Adrenal gland (tissue), 12 donors: ENCODE measurements around the gene CMKLR1. TPM values are rescaled to one million over a fixed set of nuclear protein-coding genes. Genes with fewer than 3 reads are reported as not detected.

Source experiments
- DNase-seq, 7 donors: peaks; one replicate each; pipeline ENCODE4 v3.0.0-alpha.2; 2019 to 2020
- H3K27ac ChIP-seq, 5 donors: fragments of 200-600 bp; sonication (generic) in 4 of 5; 1 replicate in 3 of 5; 2 replicates in 2 of 5; pipeline versions ENCODE4 v1.5.1 to v1.8.0; 2016 to 2020; ENCODE audit warnings: mild to moderate bottlenecking in 1 of 5
- H3K27me3 ChIP-seq: fragments of 200-600 bp; 2 replicates; pipeline ENCODE4 v1.8.0; 2021
- H3K36me3 ChIP-seq, 2 donors: fragments of 200-600 bp; replicated peaks in 1 of 2; 1 replicate in 1 of 2; 2 replicates in 1 of 2; pipeline versions ENCODE4 v1.5.1 to v1.8.0; 2018 to 2022
- H3K4me1 ChIP-seq, 2 donors: fragments of 200-600 bp; replicated peaks in 1 of 2; 1 replicate in 1 of 2; 2 replicates in 1 of 2; pipeline versions ENCODE4 v1.5.1 to v1.8.0; 2018 to 2021
- H3K4me3 ChIP-seq, 4 donors: fragments of 200-600 bp; sonication (generic) in 3 of 4; one replicate each; pipeline ENCODE4 v1.5.1; 2016 to 2018
- H3K9me3 ChIP-seq, 3 donors: fragments of 200-600 bp; sonication (generic) in 1 of 3; replicated peaks in 1 of 3; 1 replicate in 2 of 3; 2 replicates in 1 of 3; pipeline versions ENCODE4 v1.5.1 to v1.8.0; 2016 to 2021
- CTCF ChIP-seq, 6 experiments: fragments of 450-650 bp in 4 of 6; fragments of 200-600 bp in 2 of 6; sonication (generic) in 1 of 6; IDR thresholded peaks; 1 replicate in 5 of 6; 2 replicates in 1 of 6; pipeline versions ENCODE4 v1.5.1 to v1.8.0; 2016 to 2021; ENCODE audit warnings: antibody characterized with exemption in 6 of 6, mild to moderate bottlenecking in 2 of 6, moderate library complexity in 1 of 6
- POLR2A ChIP-seq, 2 donors: fragments of 450-650 bp; IDR thresholded peaks; one replicate each; pipeline ENCODE4 v1.6.1; 2017; ENCODE audit warnings: antibody characterized with exemption in 2 of 2, mild to moderate bottlenecking in 2 of 2, moderate library complexity in 1 of 2
- WGBS, 4 donors: extraction: QIAGEN DNeasy Blood & Tissue Kit in 2 of 4; methylation state at CpG; one replicate each; pipeline versions ENCODE4 v1.1.5 to v1.1.7; 2013 to 2017; 5-methylcytosine and 5-hydroxymethylcytosine counted together
- intact Hi-C, 2 donors: fragments of 100-400 bp; cut with DNase I; formaldehyde crosslinking; loops; one replicate each; pipeline versions ENCODE4 v1.14.1 to v1.15.0; 2022 to 2023
- polyA plus RNA-seq, 3 donors: library from polyadenylated mRNA; stranded (reverse); fragments of 200-250 nt in 2 of 3; fragments of 350-450 nt in 1 of 3; fragmentation: Illumina TruSeq in 1 of 3; extraction: RNeasy Lipid Tissue Mini Kit (QIAGEN cat#74804) in 1 of 3; gene quantifications; one replicate each; pipeline ENCODE4 v1.2.3, GENCODE V29; 2013 to 2014
- total RNA-seq, 9 donors: library from RNA; depleted of rRNA in 4 of 9; stranded (reverse); fragments of >200 nt in 4 of 9; fragments of 120-200 nt in 1 of 9; fragmentation: NEBNext Ultra II Directional in 1 of 9; extraction: Animal tissue kit (Norgen Biotek cat#: 25700) in 1 of 9; gene quantifications; one replicate each; pipeline versions ENCODE4 v1.1.0 to v1.2.4, GENCODE V29; 2013 to 2023
- donor health status: healthy with polysubstance abuse.
- donor health status: Bipolar disorder and iron deficiency.
- donor health status: DM: yes; HTN: yes; CAD: no.
- donor health status: DM: no; HTN: no; CAD: no.
- donor health status: DM: no; HTN: no; CAD: no.
- donor health status: DM: yes; HTN: yes; CAD: no.

Gene CMKLR1
- total and polyA plus RNA-seq, 12 donors: 2.1 to 26.6 (median 17.0) TPM

GRCh38 chr12:108326254-108326750 is 12.8 kb downstream of the CMKLR1 start:
- Histone ChIP-seq H3K27me3 (no peaks in the 10 kb centered on the region), H3K4me1 (no peaks in the 10 kb centered on the region), H3K36me3 (no peaks in the 10 kb centered on the region), H3K9me3 (no peaks in the 10 kb centered on the region), H3K4me3 (no peak overlapping the region), H3K27ac (no peak overlapping the region)
- DNase-seq: no peak
- WGBS, 4 donors: 50 to 86% (median 53%) methylated on average over 2 of the region's 2 CpGs
- no peak for TF ChIP-seq POLR2A (IDR thresholded peaks at IDR 0.05)
- no peak for TF ChIP-seq CTCF (IDR thresholded peaks at IDR 0.05)
- intact Hi-C loops: no loop called here

GRCh38 chr12:108325549-108325948 is 13.6 kb downstream of the CMKLR1 start:
- intact Hi-C loops: no loop called here
- Histone ChIP-seq H3K27me3 (no peaks in the 10 kb centered on the region), H3K4me1 (no peaks in the 10 kb centered on the region), H3K4me3 (no peak overlapping the region), H3K36me3 (no peaks in the 10 kb centered on the region), H3K27ac (no peak overlapping the region), H3K9me3 (no peaks in the 10 kb centered on the region)
- TF ChIP-seq POLR2A (IDR thresholded peaks at IDR 0.05): no peak
- no peak for TF ChIP-seq CTCF (IDR thresholded peaks at IDR 0.05)
- DNase-seq: no peak
- WGBS, 4 donors: 75 to 89% (median 80%) methylated on average over 3 of the region's 3 CpGs

- no peak overlapping the region for H3K4me3 ChIP-seq
- WGBS, 4 donors: 53 to 74% (median 59%) methylated on average over 5 of the region's 5 CpGs
- DNase-seq: no peak
- H3K9me3 ChIP-seq: no peaks in the 10 kb centered on the region
- H3K27me3 ChIP-seq: no peaks in the 10 kb centered on the region
- TF ChIP-seq CTCF (IDR thresholded peaks at IDR 0.05): no peak
- TF ChIP-seq POLR2A (IDR thresholded peaks at IDR 0.05): no peak
- intact Hi-C loops: no loop called here
- H3K36me3 ChIP-seq: no peaks in the 10 kb centered on the region
- no peak overlapping the region for H3K27ac ChIP-seq
- H3K4me1 ChIP-seq: no peaks in the 10 kb centered on the region
These were observed 14.1 kb downstream of the CMKLR1 start for GRCh38 chr12:108325018-108325358.

DNA sequence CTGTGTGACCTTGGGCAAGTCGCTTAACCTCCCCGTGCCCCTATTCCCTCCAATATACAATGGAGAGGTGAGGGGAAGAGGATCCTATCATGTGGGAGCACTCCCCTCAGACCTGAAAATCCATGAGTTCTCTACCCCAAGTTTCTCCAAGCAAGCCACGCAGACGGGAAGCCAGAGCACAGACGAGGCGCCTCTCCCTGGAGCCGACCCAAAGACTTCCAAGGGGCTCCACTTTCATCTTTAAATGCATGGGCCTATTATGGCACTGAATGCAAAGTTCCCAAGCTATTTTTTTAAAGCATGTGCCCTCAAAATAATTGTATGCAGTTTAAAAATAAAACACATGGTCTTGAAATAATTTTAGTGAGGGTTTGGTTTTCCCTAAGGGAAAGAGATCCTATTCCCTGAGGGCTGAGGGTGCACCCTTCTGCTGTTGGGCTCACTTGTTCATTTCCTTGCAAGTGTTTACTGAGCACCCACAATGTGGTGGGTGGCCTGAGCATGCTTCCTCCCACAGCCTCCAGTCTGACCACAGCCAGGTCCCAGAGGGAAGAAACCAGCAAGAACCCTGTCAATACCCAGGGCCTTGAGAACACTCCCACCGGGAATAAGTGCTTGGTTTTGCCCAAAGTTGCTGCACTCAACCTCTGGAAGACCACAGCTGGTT is 14.6 kb downstream of the CMKLR1 start:
- intact Hi-C loops: no loop called here

More for the DNA sequence above, 14.6 kb downstream of the CMKLR1 start:
- Histone ChIP-seq H3K4me3 (no peak overlapping the region), H3K27ac (no peak overlapping the region), H3K27me3 (no peaks in the 10 kb centered on the region), H3K4me1 (no peaks in the 10 kb centered on the region), H3K9me3 (no peaks in the 10 kb centered on the region), H3K36me3 (no peaks in the 10 kb centered on the region)
- WGBS, 4 donors: 71 to 79% (median 76%) methylated on average over 5 to 8 of the region's 8 CpGs
- no peak for DNase-seq
- TF ChIP-seq CTCF (IDR thresholded peaks at IDR 0.05) (no peak), POLR2A (IDR thresholded peaks at IDR 0.05) (no peak)
